ENCODE measurements around the gene MCU. TPM values are rescaled to one million over a fixed set of nuclear protein-coding genes. Genes with fewer than 3 reads are reported as not detected.

The MCU gene
- polyA plus RNA-seq, 1 of the 3 experiments (the other 2 are of a cell fraction): 20.6 TPM

DNA sequence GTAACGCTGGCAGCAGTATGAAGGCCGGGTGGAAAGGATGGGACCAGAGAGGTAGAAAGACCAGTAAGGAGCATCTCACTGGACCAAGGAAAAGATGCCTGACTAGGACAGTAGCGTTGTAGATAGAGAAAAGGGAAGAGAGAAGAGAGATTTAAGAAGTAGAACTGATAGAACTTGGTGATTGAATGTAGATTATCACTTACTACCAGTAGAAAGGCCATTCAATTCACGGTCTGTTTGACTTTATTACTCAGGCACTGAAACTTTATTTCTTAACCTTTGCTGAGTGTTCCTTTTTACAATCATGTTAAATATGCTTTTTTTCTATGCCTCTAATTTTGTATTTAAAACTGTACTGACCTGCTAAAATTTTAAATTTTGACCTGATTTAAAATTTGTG lies 12.2 kb downstream of the MCU start:
- no peaks in the 10 kb centered on the region for H3K27me3 ChIP-seq (ENCODE audit: insufficient read depth)
- no peak overlapping the region for H3K27ac ChIP-seq (ENCODE audit: low read depth in 2 of 2, low read length in 1 of 2)
- DNase-seq: no peak
- no peak overlapping the region for H3K4me3 ChIP-seq (ENCODE audit: low read depth in 2 of 2, low read length in 1 of 2)
- H3K4me2 ChIP-seq: no peak overlapping the region
- H3K9ac ChIP-seq: no peak overlapping the region
- H3K9me3 ChIP-seq: no peaks in the 10 kb centered on the region
- peaks cover 6 to 11% of the 10 kb centered on the region in 2 experiments; a peak in 3 of 4 replicates for H3K4me1 ChIP-seq (ENCODE audit: control insufficient read depth in 1 of 2, insufficient read depth in 2 of 2, low read depth in 1 of 2, low read length in 1 of 2)
- ChIA-PET CTCF (no interaction called here), POLR2A (no interaction called here)
- TF ChIP-seq USF1 (IDR thresholded peaks at IDR 0.05; ENCODE audit: borderline replicate concordance, low read depth) (no peak), RFX5 (IDR thresholded peaks at IDR 0.05; ENCODE audit: low read length) (no peak), ZBTB33 (IDR thresholded peaks at IDR 0.05; ENCODE audit: borderline replicate concordance, low read depth) (no peak), TEAD4 (IDR thresholded peaks at IDR 0.05; ENCODE audit: borderline replicate concordance, insufficient read depth) (no peak), GABPA (IDR thresholded peaks at IDR 0.05; ENCODE audit: low read depth) (no peak), EP300 (IDR thresholded peaks at IDR 0.05; ENCODE audit: borderline replicate concordance in 1 of 2, low read depth in 1 of 2, low read length in 1 of 2) (no peak), YY1 (IDR thresholded peaks at IDR 0.05; ENCODE audit: low read depth) (no peak), POLR2AphosphoS5 (IDR thresholded peaks at IDR 0.05; ENCODE audit: low read depth, low read length) (no peak), CHD2 (IDR thresholded peaks at IDR 0.05; ENCODE audit: low read length, partially characterized antibody) (no peak), TCF12 (IDR thresholded peaks at IDR 0.05) (no peak), JUND (IDR thresholded peaks at IDR 0.05) (no peak), RAD21 (IDR thresholded peaks at IDR 0.05; ENCODE audit: low read length) (no peak), RCOR1 (IDR thresholded peaks at IDR 0.05; ENCODE audit: low read length) (no peak)
- TF ChIP-seq, protein P1, sequence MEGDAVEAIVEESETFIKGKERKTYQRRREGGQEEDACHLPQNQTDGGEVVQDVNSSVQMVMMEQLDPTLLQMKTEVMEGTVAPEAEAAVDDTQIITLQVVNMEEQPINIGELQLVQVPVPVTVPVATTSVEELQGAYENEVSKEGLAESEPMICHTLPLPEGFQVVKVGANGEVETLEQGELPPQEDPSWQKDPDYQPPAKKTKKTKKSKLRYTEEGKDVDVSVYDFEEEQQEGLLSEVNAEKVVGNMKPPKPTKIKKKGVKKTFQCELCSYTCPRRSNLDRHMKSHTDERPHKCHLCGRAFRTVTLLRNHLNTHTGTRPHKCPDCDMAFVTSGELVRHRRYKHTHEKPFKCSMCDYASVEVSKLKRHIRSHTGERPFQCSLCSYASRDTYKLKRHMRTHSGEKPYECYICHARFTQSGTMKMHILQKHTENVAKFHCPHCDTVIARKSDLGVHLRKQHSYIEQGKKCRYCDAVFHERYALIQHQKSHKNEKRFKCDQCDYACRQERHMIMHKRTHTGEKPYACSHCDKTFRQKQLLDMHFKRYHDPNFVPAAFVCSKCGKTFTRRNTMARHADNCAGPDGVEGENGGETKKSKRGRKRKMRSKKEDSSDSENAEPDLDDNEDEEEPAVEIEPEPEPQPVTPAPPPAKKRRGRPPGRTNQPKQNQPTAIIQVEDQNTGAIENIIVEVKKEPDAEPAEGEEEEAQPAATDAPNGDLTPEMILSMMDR (IDR thresholded peaks at IDR 0.05): no peak
- no peaks in the 10 kb centered on the region for H4K20me1 ChIP-seq (ENCODE audit: insufficient read depth)
- peaks cover 71% of the 10 kb centered on the region for H3K79me2 ChIP-seq (ENCODE audit: insufficient read depth)
- H2AFZ ChIP-seq (ENCODE audit: low read depth): no peak overlapping the region
- H3F3A ChIP-seq (replicated peaks; ENCODE audit: insufficient read depth): peaks cover 6% of the 10 kb centered on the region
- H3K9me2 ChIP-seq: no peaks in the 10 kb centered on the region
- H3K36me3 ChIP-seq (replicated peaks in 1 of 2; ENCODE audit: control insufficient read depth in 1 of 2, insufficient read depth in 2 of 2, low read length in 1 of 2): no peaks in the 10 kb centered on the region
- WGBS (ENCODE audit: low lambda C conversion rate): 98% methylated on average over 4 of the region's 4 CpGs

GRCh38 chr10:72709041-72709440 lies 17.1 kb downstream of the MCU start:
- Histone ChIP-seq H3K4me3 (ENCODE audit: low read depth in 2 of 2, low read length in 1 of 2) (peak overlapping the region in 1 of 2 experiments; percentile 1; a peak in 1 of 4 replicates), H2AFZ (ENCODE audit: low read depth) (no peak overlapping the region), H3K4me2 (peak overlapping the region; percentile 43), H3K79me2 (ENCODE audit: insufficient read depth) (peaks cover 65% of the 10 kb centered on the region), H3K9me2 (no peaks in the 10 kb centered on the region), H3K9me3 (no peaks in the 10 kb centered on the region), H3K36me3 (replicated peaks in 1 of 2; ENCODE audit: control insufficient read depth in 1 of 2, insufficient read depth in 2 of 2, low read length in 1 of 2) (no peaks in the 10 kb centered on the region), H3K27ac (ENCODE audit: low read depth in 2 of 2, low read length in 1 of 2) (peak overlapping the region; percentile 54 to 66; a peak in 3 of 4 replicates), H3F3A (replicated peaks; ENCODE audit: insufficient read depth) (peaks cover 6% of the 10 kb centered on the region), H3K27me3 (ENCODE audit: insufficient read depth) (no peaks in the 10 kb centered on the region), H4K20me1 (ENCODE audit: insufficient read depth) (no peaks in the 10 kb centered on the region), H3K4me1 (ENCODE audit: control insufficient read depth in 1 of 2, insufficient read depth in 2 of 2, low read depth in 1 of 2, low read length in 1 of 2) (peaks cover 14 to 27% of the 10 kb centered on the region in 2 experiments; a peak in 3 of 4 replicates), H3K9ac (no peak overlapping the region)
- DNase-seq: peak; percentile 36
- 8% methylated on average over 1 of the region's 1 CpG for WGBS (ENCODE audit: low lambda C conversion rate)
- ChIA-PET POLR2A (no interaction called here), CTCF (interaction anchor here (1.9 kb wide), 1 partner anchor 15 kb away, joined by 5 read pairs; no protein-coding TSS in a partner anchor)
- TF ChIP-seq ELF1 (IDR thresholded peaks at IDR 0.05) (no peak), FOSL2 (IDR thresholded peaks at IDR 0.05; ENCODE audit: borderline replicate concordance, low read depth) (no peak), GATA2 (CRISPR knock-in tag; IDR thresholded peaks at IDR 0.05) (no peak), EZH2phosphoT487 (IDR thresholded peaks at IDR 0.05; ENCODE audit: borderline replicate concordance, low read depth) (no peak), GABPA (IDR thresholded peaks at IDR 0.05; ENCODE audit: low read depth) (no peak), TEAD4 (IDR thresholded peaks at IDR 0.05; ENCODE audit: borderline replicate concordance, insufficient read depth) (no peak), NFIC (IDR thresholded peaks at IDR 0.05; ENCODE audit: borderline replicate concordance) (peak; percentile 89), RAD21 (IDR thresholded peaks at IDR 0.05; ENCODE audit: low read length) (no peak), RFX5 (IDR thresholded peaks at IDR 0.05; ENCODE audit: low read length) (no peak), MXI1 (IDR thresholded peaks at IDR 0.05; ENCODE audit: low read depth, low read length) (no peak), FOXM1 (IDR thresholded peaks at IDR 0.05; ENCODE audit: low read depth) (no peak)
- TF ChIP-seq, protein P2, sequence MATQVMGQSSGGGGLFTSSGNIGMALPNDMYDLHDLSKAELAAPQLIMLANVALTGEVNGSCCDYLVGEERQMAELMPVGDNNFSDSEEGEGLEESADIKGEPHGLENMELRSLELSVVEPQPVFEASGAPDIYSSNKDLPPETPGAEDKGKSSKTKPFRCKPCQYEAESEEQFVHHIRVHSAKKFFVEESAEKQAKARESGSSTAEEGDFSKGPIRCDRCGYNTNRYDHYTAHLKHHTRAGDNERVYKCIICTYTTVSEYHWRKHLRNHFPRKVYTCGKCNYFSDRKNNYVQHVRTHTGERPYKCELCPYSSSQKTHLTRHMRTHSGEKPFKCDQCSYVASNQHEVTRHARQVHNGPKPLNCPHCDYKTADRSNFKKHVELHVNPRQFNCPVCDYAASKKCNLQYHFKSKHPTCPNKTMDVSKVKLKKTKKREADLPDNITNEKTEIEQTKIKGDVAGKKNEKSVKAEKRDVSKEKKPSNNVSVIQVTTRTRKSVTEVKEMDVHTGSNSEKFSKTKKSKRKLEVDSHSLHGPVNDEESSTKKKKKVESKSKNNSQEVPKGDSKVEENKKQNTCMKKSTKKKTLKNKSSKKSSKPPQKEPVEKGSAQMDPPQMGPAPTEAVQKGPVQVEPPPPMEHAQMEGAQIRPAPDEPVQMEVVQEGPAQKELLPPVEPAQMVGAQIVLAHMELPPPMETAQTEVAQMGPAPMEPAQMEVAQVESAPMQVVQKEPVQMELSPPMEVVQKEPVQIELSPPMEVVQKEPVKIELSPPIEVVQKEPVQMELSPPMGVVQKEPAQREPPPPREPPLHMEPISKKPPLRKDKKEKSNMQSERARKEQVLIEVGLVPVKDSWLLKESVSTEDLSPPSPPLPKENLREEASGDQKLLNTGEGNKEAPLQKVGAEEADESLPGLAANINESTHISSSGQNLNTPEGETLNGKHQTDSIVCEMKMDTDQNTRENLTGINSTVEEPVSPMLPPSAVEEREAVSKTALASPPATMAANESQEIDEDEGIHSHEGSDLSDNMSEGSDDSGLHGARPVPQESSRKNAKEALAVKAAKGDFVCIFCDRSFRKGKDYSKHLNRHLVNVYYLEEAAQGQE (IDR thresholded peaks at IDR 0.05; ENCODE audit: low read depth, low read length): no peak

Measured in SK-N-SH (cell line).